ENCODE measurements around the gene MS4A5. TPM values are rescaled to one million over a fixed set of nuclear protein-coding genes. Genes with fewer than 3 reads are reported as not detected.

MS4A5 gene
- total RNA-seq, 1 experiment from 2014 or later = not detected

DNA sequence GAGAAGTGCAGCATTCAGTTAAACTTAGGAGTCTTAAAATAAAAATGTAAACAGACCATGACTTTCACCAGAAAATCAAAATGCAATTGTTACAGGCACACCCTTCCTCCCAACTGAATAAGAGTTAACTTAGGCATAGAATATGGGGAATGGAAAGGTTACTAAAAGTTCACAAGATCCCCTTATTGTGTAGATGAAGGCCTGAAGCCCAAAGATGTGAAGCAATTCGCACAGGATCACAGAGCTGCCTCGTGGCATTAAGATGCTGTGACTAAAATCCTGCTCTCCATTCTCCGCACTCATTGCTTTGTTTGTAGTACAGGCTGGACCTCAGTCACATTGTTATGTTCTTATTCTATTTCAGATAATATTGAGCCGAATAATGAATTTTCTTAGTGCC, 4.0 kb downstream of the MS4A5 start:
- TF ChIP-seq, protein P1, sequence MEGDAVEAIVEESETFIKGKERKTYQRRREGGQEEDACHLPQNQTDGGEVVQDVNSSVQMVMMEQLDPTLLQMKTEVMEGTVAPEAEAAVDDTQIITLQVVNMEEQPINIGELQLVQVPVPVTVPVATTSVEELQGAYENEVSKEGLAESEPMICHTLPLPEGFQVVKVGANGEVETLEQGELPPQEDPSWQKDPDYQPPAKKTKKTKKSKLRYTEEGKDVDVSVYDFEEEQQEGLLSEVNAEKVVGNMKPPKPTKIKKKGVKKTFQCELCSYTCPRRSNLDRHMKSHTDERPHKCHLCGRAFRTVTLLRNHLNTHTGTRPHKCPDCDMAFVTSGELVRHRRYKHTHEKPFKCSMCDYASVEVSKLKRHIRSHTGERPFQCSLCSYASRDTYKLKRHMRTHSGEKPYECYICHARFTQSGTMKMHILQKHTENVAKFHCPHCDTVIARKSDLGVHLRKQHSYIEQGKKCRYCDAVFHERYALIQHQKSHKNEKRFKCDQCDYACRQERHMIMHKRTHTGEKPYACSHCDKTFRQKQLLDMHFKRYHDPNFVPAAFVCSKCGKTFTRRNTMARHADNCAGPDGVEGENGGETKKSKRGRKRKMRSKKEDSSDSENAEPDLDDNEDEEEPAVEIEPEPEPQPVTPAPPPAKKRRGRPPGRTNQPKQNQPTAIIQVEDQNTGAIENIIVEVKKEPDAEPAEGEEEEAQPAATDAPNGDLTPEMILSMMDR (conservative IDR thresholded peaks at IDR 0.05) = no peak
- Mint-ChIP-seq H3K4me1 (peaks cover 0 to 4% of the 10 kb centered on the region in 2 experiments; a peak in 2 of 4 replicates), H3K27me3 (ENCODE audit: low read depth) (peaks cover 5% of the 10 kb centered on the region), H3K9me3 (peaks cover 0 to 4% of the 10 kb centered on the region in 2 experiments; a peak in 1 of 5 replicates), H3K27ac (no peak overlapping the region; a peak in 1 of 7 replicates), H3K36me3 (ENCODE audit: insufficient read depth in 1 of 3, low read depth in 3 of 3) (peaks cover 0 to 5% (median 0%) of the 10 kb centered on the region in 3 experiments; a peak in 1 of 7 replicates), H3K4me3 (no peak overlapping the region)
- Histone ChIP-seq H3K23ac (ENCODE audit: insufficient read length, low read depth, low read length) (no peak overlapping the region), H2AFZ (ENCODE audit: low read length) (no peak overlapping the region), H4K20me1 (ENCODE audit: control insufficient read depth, insufficient read depth, insufficient read length) (no peaks in the 10 kb centered on the region), H4K5ac (ENCODE audit: insufficient read length, low read depth, low read length) (no peak overlapping the region), H3K23me2 (ENCODE audit: insufficient read length, low read depth, low read length, poor library complexity, severe bottlenecking) (no peaks in the 10 kb centered on the region), H2BK15ac (ENCODE audit: low read depth, low read length) (no peak overlapping the region), H3K79me2 (ENCODE audit: insufficient read depth, low read length) (no peaks in the 10 kb centered on the region), H4K8ac (replicated peaks; ENCODE audit: insufficient read length, low read depth, low read length) (no peak overlapping the region), H2BK12ac (ENCODE audit: insufficient read length, low read depth, low read length) (no peak overlapping the region), H3K27ac (ENCODE audit: insufficient read length, low read depth, low read length) (no peak overlapping the region), H3K4ac (ENCODE audit: low read depth, low read length) (no peak overlapping the region), H3K9ac (ENCODE audit: extremely low read depth, insufficient read length, low read length) (no peak overlapping the region), H3K56ac (ENCODE audit: insufficient read length, low read depth, low read length) (no peak overlapping the region), H3K79me1 (ENCODE audit: insufficient read depth, low read depth, low read length, poor library complexity, severe bottlenecking) (no peaks in the 10 kb centered on the region), H3K9me3 (ENCODE audit: control insufficient read depth, low read depth, low read length) (no peaks in the 10 kb centered on the region), H2BK20ac (ENCODE audit: low read depth, low read length, poor library complexity, severe bottlenecking) (no peak overlapping the region), H3K18ac (ENCODE audit: insufficient read length, low read depth, low read length) (no peak overlapping the region), H3K4me2 (ENCODE audit: insufficient read depth, insufficient read length, low read length) (no peak overlapping the region), H4K91ac (ENCODE audit: insufficient read length, low read depth, low read length) (no peak overlapping the region), H3K27me3 (ENCODE audit: insufficient read depth, low read length) (no peaks in the 10 kb centered on the region), H3K14ac (ENCODE audit: insufficient read depth, low read length) (no peak overlapping the region), H2BK120ac (ENCODE audit: low read depth, low read length, poor library complexity, severe bottlenecking) (no peak overlapping the region), H3T11ph (ENCODE audit: low read length) (no peak overlapping the region), H2AK5ac (ENCODE audit: insufficient read length, low read length) (no peak overlapping the region), H3K4me1 (ENCODE audit: insufficient read depth, low read length) (no peaks in the 10 kb centered on the region), H2BK5ac (ENCODE audit: insufficient read length, low read length) (no peak overlapping the region)
- no CpG with 5 or more reads among the region's 4 CpGs for WGBS (ENCODE audit: extremely low coverage, insufficient read length, low lambda C conversion rate)
- no peak for DNase-seq

All from H9 (cell line).